Measurements from ENCODE around the gene MYO5C. TPM values are rescaled to one million over a fixed set of nuclear protein-coding genes. Genes with fewer than 3 reads are reported as not detected.

MYO5C gene
- total and polyA plus RNA-seq, 2 donors from 2014 or later = 4.6 to 41.6 TPM

GRCh38 chr15:52283281-52283680, 12.3 kb downstream of the MYO5C start:
- H3K27ac ChIP-seq (ENCODE audit: low read depth in 2 of 2, low read length in 2 of 2) = no peak overlapping the region
- H3K27me3 ChIP-seq (ENCODE audit: control insufficient read depth, insufficient read depth, low read length) = no peaks in the 10 kb centered on the region
- peaks cover 0 to 3% (median 0%) of the 10 kb centered on the region in 3 donors for H3K36me3 ChIP-seq (ENCODE audit: control insufficient read depth in 2 of 3, insufficient read depth in 3 of 3, low read length in 3 of 3)
- no peak overlapping the region for H3K4me3 ChIP-seq (ENCODE audit: low read length in 3 of 3)
- H3K9me3 ChIP-seq (ENCODE audit: control insufficient read depth in 2 of 3, insufficient read depth in 1 of 3, low read length in 3 of 3) = no peaks in the 10 kb centered on the region
- H3K4me1 ChIP-seq (ENCODE audit: control insufficient read depth in 2 of 3, insufficient read depth in 2 of 3, low read depth in 1 of 3, low read length in 3 of 3) = peaks cover 0 to 10% (median 8%) of the 10 kb centered on the region in 3 donors
- no peak for FAIRE-seq
- no peak overlapping the region for H3K9ac ChIP-seq (ENCODE audit: low read length in 3 of 3)
- DNase-seq = no peak
- TF ChIP-seq CTCF (IDR thresholded peaks at IDR 0.05; ENCODE audit: borderline replicate concordance, extremely low read depth, insufficient read depth) = no peak
- intact Hi-C loops (cut with DNase I) = no loop called here

GRCh38 chr15:52282418-52282817, 13.2 kb downstream of the MYO5C start:
- no peak for DNase-seq
- H3K36me3 ChIP-seq (ENCODE audit: control insufficient read depth in 2 of 3, insufficient read depth in 3 of 3, low read length in 3 of 3) = peaks cover 0 to 11% (median 0%) of the 10 kb centered on the region in 3 donors
- FAIRE-seq = no peak
- no peak overlapping the region for H3K9ac ChIP-seq (ENCODE audit: low read length in 3 of 3)
- H3K27me3 ChIP-seq (ENCODE audit: control insufficient read depth, insufficient read depth, low read length) = no peaks in the 10 kb centered on the region
- peaks cover 0 to 10% (median 8%) of the 10 kb centered on the region in 3 donors for H3K4me1 ChIP-seq (ENCODE audit: control insufficient read depth in 2 of 3, insufficient read depth in 2 of 3, low read depth in 1 of 3, low read length in 3 of 3)
- intact Hi-C loops (cut with DNase I) = no loop called here
- H3K4me3 ChIP-seq (ENCODE audit: low read length in 3 of 3) = no peak overlapping the region
- H3K27ac ChIP-seq (ENCODE audit: low read depth in 2 of 2, low read length in 2 of 2) = no peak overlapping the region
- H3K9me3 ChIP-seq (ENCODE audit: control insufficient read depth in 2 of 3, insufficient read depth in 1 of 3, low read length in 3 of 3) = no peaks in the 10 kb centered on the region
- TF ChIP-seq CTCF (IDR thresholded peaks at IDR 0.05; ENCODE audit: borderline replicate concordance, extremely low read depth, insufficient read depth) = no peak

GRCh38 chr15:52281085-52282035, 14.2 kb downstream of the MYO5C start:
- peak overlapping the region; percentile 63 to 64 for H3K27ac ChIP-seq (ENCODE audit: low read depth in 2 of 2, low read length in 2 of 2)
- DNase-seq = no peak
- peaks cover 0 to 10% (median 8%) of the 10 kb centered on the region in 3 donors for H3K4me1 ChIP-seq (ENCODE audit: control insufficient read depth in 2 of 3, insufficient read depth in 2 of 3, low read depth in 1 of 3, low read length in 3 of 3)
- H3K36me3 ChIP-seq (ENCODE audit: control insufficient read depth in 2 of 3, insufficient read depth in 3 of 3, low read length in 3 of 3) = peaks cover 0 to 16% (median 0%) of the 10 kb centered on the region in 3 donors
- H3K27me3 ChIP-seq (ENCODE audit: control insufficient read depth, insufficient read depth, low read length) = no peaks in the 10 kb centered on the region
- intact Hi-C loops (cut with DNase I) = no loop called here
- no peaks in the 10 kb centered on the region for H3K9me3 ChIP-seq (ENCODE audit: control insufficient read depth in 2 of 3, insufficient read depth in 1 of 3, low read length in 3 of 3)
- H3K4me3 ChIP-seq (ENCODE audit: low read length in 3 of 3) = no peak overlapping the region
- H3K9ac ChIP-seq (ENCODE audit: low read length in 3 of 3) = peak overlapping the region in 1 of 3 donors; percentile 51
- no peak for TF ChIP-seq CTCF (IDR thresholded peaks at IDR 0.05; ENCODE audit: borderline replicate concordance, extremely low read depth, insufficient read depth)
- FAIRE-seq = no peak
